NCI-H748 (cell line): ENCODE data around the gene CHRNB4.
A peak's percentile ranks its signal among the peaks of the same experiment; 100 is the strongest.
"Not testable (repeated sequence)": the region's sequence is repeated elsewhere in the genome, so short reads cannot be mapped to it uniquely, and the experiment has no call there.

ENCODE experiments used
- DNase-seq: peaks from one replicate; lab custom pipeline; 2025; ENCODE audit not compliant: unreplicated experiment; lab: John Stamatoyannopoulos, UW

The CHRNB4 gene

DNA sequence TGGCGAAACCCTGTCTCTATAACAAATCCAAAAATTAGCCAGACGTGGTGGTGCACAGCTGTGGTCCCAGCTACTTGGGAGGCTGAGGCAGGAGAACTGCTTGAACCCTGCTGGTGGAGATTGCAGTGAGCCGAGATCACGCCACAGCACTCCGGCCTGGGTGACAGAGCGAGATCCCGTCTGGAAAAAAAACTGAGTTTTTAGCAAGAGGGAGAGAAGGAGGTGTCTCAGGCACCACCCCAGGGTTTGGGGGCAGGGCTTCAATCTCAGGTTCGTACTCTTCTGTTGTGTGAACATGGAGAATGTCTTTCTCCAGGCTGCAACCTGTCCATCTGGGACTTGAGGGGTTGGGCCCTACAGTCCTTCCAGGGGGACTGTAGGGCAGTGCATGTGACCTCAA lies 22.9 kb downstream of the CHRNB4 start:
- no peak for DNase-seq

DNA sequence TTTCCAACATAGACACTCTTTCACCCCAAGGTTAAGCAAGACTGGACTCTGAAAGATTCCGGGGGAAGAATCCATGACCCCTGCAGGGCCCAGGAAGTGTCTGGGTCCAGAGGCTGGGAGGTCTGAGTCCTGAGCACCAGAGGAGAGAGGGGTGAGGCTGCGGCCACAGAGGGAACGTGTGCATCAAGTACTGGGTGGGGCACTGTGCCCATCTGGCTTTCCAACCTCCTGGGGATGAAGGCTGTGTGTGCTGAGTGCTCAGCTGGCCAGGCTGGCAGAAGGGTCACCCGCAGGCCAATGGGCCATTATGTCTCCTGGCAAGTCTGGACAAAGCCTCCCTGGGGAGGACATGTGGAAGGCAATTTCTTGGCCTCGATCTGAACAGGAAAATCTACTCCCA lies 23.5 kb downstream of the CHRNB4 start:
- peak; percentile 13 for DNase-seq

DNA sequence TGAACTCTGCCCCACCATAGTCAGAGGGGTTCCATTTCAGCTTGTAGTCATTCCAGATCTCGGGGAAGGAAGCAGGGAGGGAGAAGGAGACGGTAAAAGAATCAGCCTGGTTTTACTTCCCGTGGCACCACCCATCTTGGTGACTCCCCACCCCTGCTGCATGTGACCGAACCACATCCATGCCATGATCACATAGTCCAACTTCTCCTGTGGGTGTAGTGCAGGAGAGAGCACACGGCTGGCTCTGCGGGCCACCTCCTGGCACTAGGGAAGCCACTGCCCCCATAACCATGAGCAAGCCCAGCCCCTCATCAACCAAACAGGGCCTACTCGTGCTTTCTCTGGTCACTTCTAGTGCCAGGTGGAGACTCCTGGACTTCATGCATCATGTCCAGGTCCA lies 23.9 kb downstream of the CHRNB4 start:
- no peak for DNase-seq

DNA sequence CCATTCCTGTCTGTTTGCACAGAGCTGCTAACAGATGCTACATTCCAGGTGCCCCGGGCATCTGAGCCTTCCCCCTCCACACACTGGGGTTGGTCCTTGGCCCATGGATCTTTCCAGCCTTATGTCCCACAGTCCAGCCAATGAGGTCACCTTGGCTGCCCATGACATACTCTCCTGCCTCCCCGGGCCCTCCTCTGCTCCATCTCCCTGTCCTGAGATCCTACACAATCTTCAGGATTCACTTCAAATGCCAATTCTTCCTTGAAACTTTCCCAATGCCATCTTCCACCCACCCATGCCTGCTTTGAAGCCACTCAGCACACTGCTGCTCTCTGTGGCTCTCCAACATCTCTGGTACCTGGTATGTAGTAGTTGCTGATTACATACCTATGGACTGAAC lies 24.5 kb downstream of the CHRNB4 start:
- no peak for DNase-seq

DNA sequence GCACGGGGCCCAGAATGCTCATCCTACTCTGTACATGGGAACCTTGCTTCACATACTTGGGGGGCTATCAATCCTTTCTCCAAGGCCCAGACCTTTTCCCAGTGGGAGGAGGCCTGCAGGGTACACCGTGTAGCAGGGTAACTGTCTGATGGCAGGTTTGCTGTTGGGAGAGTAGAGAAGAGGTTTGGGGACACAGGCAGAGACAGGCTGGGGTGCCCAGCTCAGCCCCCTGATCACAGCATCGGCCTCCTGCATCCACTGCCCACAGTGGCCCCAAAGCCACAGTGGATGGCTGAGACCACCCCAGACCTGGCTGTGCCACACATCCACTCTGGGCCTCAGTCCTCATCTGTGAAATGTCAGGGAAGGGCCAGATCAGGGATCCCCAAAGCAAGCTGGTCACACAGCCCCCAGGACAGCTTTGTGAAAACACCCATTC lies 25.8 kb downstream of the CHRNB4 start:
- DNase-seq: no peak

DNA sequence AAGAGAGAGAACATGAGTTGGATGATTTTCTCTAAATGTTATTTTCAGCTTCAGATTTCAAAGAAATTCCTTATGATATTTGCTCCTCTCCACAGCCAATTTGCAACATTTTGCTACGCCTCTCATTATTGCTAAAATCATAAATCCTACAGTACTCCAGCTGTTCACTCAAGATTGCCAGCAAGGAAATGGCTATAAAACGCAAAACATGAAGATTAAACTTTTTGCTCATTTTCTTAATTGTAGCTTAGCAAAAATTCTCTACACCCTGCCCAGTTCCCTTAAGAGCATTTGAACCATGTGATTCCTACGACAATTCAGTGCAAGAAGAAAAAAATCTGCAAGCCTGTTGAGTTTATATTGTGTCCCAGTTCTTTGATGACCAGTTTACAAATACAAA lies 27.0 kb downstream of the CHRNB4 start:
- no peak for DNase-seq

DNA sequence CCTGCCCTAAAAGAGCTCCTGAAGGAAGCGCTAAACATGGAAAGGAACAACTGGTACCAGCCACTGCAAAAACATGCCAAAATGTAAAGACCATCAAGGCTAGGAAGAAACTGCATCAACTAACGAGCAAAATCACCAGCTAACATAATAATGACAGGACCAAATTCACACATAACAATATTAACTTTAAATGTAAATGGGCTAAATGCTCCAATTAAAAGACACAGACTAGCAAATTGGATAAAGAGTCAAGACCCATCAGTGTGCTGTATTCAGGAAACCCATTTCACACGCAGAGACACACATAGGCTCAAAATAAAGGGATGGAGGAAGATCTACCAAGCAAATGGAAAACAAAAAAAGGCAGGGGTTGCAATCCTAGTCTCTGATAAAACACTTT lies 31.5 kb downstream of the CHRNB4 start:
- DNase-seq: not testable (repeated sequence)

DNA sequence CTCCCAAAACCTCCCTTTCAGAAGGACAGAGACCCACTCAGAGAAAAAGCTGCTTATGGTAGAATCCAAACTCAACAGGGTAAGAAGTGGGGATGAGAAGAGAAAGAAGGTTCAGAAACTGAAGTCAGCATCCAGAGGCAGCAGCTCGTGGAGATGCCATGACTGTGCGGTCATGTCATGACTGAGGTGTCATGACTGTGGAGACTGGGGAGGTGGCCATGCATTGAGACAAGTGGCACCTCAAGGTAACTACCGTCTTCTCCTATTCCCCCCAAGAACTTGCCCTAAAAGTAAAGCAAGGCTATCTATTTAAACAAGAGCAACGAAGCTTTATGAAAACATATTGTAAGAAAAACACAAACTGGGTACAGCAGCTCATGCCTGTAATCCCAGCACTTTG lies 35.3 kb downstream of the CHRNB4 start:
- DNase-seq: no peak

DNA sequence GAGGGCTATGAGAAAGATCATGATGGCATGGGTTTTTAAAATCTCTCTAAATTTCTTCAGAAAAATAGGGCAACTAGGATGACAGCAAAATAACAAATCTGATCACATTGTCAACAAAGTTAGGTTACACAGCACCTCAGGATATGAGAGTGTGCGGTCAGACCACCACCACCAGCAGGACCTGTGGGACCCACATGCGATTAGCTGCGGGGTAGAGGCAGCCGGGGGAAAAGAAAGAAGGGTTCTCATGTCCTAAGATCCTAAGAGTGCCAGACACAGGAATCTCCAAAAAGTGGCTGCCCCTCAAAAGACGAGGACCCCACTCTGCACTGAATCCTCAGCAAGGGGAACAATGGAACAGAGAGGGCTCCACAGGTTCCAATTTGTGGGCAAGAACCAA lies 35.8 kb downstream of the CHRNB4 start:
- DNase-seq: no peak

DNA sequence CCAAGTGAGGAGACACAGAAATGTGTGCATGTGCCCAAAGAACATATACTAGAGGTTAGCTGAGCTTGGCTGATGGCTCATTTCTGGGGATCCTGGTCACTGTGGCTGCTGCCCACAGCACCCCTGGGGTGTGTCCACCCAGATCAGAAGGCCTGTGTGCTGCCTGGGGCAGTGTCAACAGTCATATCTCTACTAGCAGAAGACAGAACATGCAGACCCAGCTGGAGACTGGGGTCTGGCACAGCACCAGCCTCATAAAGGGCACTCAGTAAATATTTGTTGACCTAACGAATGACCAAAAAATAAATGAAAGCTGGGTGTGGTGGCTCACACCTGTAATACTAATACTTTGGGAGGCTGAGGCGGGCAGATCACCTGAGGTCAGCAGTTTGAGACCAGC lies 36.6 kb downstream of the CHRNB4 start:
- DNase-seq: no peak

DNA sequence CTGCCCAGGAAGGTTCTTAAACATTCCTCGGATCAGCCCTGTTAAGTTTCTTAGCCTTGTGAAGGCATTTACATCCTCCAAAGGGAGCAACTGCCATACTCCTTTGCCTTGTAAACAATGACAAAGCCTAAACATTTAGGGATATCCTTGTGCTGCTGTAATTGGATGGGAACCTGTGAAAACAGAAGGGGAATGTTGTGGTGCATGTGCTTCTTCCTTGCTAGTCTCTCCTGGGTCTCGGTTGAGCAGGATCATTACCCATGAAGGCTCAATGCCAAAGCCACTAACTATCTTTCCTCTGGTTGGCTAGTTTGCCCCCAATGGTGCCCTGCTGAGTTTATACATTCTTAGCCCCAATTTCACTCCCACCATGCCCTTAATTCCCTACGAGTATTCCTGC lies 37.5 kb downstream of the CHRNB4 start:
- DNase-seq: no peak

DNA sequence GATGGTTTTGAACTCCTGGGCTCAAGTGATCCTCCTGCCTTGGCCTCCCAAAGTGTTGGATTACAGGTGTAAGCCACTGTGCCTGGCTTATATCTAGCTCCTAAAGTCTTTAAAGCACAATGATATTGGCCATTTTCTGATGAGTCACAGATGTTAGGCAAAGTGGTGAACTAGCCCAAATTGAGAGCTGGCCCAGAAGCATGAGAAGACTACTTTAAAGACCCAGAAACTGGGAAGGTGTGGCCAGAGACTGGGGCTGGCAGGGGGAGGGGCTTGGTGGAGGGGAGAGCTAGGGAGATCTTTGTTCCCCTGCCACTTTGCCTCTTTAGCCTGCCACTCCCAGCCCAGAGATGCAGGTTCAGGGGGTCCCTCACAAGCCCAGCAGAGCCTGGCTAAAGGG lies 41.8 kb downstream of the CHRNB4 start:
- no peak for DNase-seq

DNA sequence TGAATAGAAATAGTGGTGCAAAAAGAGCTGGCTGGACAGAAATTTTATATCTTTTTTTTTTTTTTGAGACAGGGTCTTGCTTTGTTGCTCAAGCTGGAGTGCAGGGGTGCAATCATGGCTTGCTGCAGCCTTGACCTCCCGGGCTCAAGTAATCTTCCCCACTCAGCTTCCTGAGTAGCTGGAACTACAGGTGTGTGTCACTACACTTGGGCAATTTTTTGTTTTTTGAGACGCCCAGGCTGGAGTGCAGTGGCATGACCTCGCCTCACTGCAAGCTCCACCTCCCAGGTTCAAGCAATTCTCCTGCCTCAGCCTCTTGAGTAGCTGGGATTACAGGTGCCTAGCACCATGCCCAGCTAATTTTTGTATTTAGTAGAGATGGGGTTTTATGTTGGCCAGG lies 42.7 kb downstream of the CHRNB4 start:
- DNase-seq: no peak

DNA sequence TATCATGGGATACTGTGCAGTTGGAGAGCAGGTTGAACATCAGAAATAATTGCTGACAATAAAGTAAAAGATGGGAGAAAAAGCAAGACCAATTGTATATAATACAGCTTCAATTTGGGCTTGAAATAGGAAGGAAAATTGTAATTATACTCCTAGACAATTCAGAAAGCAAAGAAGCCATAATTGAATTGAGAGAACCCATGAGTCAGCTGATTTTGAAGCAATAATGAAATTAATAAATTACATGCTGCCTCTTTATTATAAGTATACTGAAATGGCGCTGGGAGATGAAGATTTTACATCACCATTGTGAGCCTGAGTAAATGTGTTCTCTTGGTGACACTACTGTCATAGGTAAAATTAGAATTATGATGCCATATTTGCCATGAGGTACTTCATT lies 43.4 kb downstream of the CHRNB4 start:
- DNase-seq: no peak

DNA sequence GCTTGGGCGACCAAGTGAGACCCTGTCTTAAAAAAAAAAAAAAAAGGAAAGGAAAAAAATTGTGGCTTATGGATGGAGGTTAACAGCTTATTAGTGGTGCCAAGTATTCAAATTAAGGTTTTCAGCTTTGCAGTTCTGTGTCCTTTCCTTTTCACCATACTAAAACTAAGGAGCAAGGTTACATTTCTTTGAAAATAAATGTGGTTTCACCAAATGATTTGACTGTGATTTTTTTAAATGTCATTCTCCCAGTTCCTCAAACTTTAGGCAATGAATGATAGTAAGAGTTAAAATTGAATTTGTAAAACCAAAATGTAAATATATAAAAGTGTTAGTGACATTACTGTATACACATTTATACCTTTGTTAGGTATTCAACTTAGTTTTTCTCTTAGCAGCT lies 66.1 kb downstream of the CHRNB4 start:
- DNase-seq: no peak
